Upper lobe of left lung (tissue), 4 donors: ENCODE measurements around the gene STK35.

Experiments
- CTCF ChIP-seq, 6 experiments: fragments of 450-650 bp in 4 of 6; fragments of 200-600 bp in 2 of 6; sonication (generic) in 2 of 6; IDR thresholded peaks; one replicate each; pipeline ENCODE4 v1.5.1; 2016 to 2019; ENCODE audit warnings: antibody characterized with exemption in 6 of 6
- EP300 ChIP-seq, 4 donors: sonication (generic); formaldehyde crosslinking; IDR thresholded peaks; one replicate each; pipeline ENCODE4 v1.5.1; 2017; ENCODE audit warnings: antibody characterized with exemption in 4 of 4, control low read depth in 2 of 4
- POLR2AphosphoS5 ChIP-seq, 2 donors: sonication (generic); formaldehyde crosslinking; IDR thresholded peaks; one replicate each; pipeline ENCODE4 v1.5.1; 2017; ENCODE audit warnings: antibody characterized with exemption in 2 of 2

- TF ChIP-seq CTCF (IDR thresholded peaks at IDR 0.05) = no peak
- TF ChIP-seq EP300 (IDR thresholded peaks at IDR 0.05) = no peak
- no peak for TF ChIP-seq POLR2AphosphoS5 (IDR thresholded peaks at IDR 0.05)
Observed at GRCh38 chr20:2054911-2055310, 46.7 kb upstream of the STK35 start.
